HepG2 (cell line): ENCODE results near the gene ASPHD1. TPM values are rescaled to one million over a fixed set of nuclear protein-coding genes. Genes with fewer than 3 reads are reported as not detected.
A peak's percentile ranks its signal among the peaks of the same experiment; 100 is the strongest.

Experiments used
- ATAC-seq: fragments of 200-7000 bp; cut with Tn5 transposase; 3 replicates; pipeline ENCODE4 v1.9.1; 2020; ENCODE audit warnings: mild to moderate bottlenecking, moderate library complexity
- BruUV-seq: library from RNA; stranded (reverse); fragments of 400-500 nt; replicated peaks from 2 replicates; lab custom pipeline; 2021; lab: Mats Ljungman, UMichigan
- CTCF ChIA-PET: fragments of 300-600 bp; formaldehyde crosslinking; extraction: SDS; loops from one replicate; lab custom pipeline; 2021; ENCODE audit warnings: low total read pairs, inconsistent platforms, low intra/inter-chr PET ratio; lab: Yijun Ruan, JAX
- POLR2A ChIA-PET: fragments of 350-600 bp; sonication (Branson Sonifier 250); formaldehyde crosslinking; loops from one replicate; lab custom pipeline; 2020; ENCODE audit warnings: antibody characterized with exemption, inconsistent platforms; lab: Yijun Ruan, JAX
- DNase-seq: peaks from one replicate; pipeline ENCODE4 v3.0.0-alpha.2; 2015; ENCODE audit warnings: low spot score
- FAIRE-seq: peaks from 3 replicates; lab custom pipeline; 2011; peaks lifted over from hg19 to GRCh38; lab: Jason Lieb, UNC
- H2AFZ ChIP-seq: one replicate; pipeline ENCODE4 v1.6.1; 2011; ENCODE audit warnings: low read length, inconsistent platforms
- H3K27ac ChIP-seq: fragments of 300-600 bp; 3 replicates; pipeline ENCODE4 v1.8.0; 2011; ENCODE audit warnings: mixed run types, mild to moderate bottlenecking, mixed read lengths, low read length, inconsistent platforms; ENCODE audit not compliant: insufficient read depth; ENCODE audit errors: extremely low read length
- H3K27me3 ChIP-seq, 2 experiments: fragments of 200-600 bp in 1 of 2; 2 replicates in 1 of 2; 3 replicates in 1 of 2; pipeline versions ENCODE4 v1.6.0 to v1.8.0; 2011; ENCODE audit warnings: low read length in 2 of 2, mild to moderate bottlenecking in 2 of 2, moderate library complexity in 2 of 2, inconsistent platforms in 1 of 2; ENCODE audit not compliant: insufficient read depth in 2 of 2, control insufficient read depth in 1 of 2
- H3K36me3 ChIP-seq, 2 experiments: fragments of 200-600 bp in 1 of 2; replicated peaks in 1 of 2; 2 replicates in 1 of 2; 3 replicates in 1 of 2; pipeline versions ENCODE4 v1.5.1 to v1.8.0; 2011; ENCODE audit warnings: low read length in 2 of 2, inconsistent platforms in 1 of 2; ENCODE audit not compliant: insufficient read depth in 2 of 2, control insufficient read depth in 1 of 2
- H3K4me1 ChIP-seq: 2 replicates; pipeline ENCODE4 v1.5.1; 2012; ENCODE audit warnings: low read length, inconsistent platforms; ENCODE audit not compliant: insufficient read depth
- H3K4me2 ChIP-seq: 2 replicates; pipeline ENCODE4 v1.6.0; 2011; ENCODE audit warnings: low read depth, low read length, inconsistent platforms
- H3K4me3 ChIP-seq, 3 experiments: fragments of 200-600 bp in 1 of 3; sonication (generic), shearing (Covaris generic) in 1 of 3; replicated peaks in 1 of 3; 2 replicates each; pipeline ENCODE4 v1.5.1; 2011 to 2016; ENCODE audit warnings: low read length in 3 of 3, inconsistent platforms in 2 of 3, low read depth in 2 of 3, mild to moderate bottlenecking in 2 of 3, control low read depth in 1 of 3, mixed read lengths in 1 of 3; ENCODE audit not compliant: insufficient read depth in 1 of 3
- H3K79me2 ChIP-seq: one replicate; pipeline ENCODE4 v1.6.1; 2011; ENCODE audit warnings: low read length, inconsistent platforms; ENCODE audit not compliant: insufficient read depth
- H3K9ac ChIP-seq: 2 replicates; pipeline ENCODE4 v1.6.0; 2011; ENCODE audit warnings: mild to moderate bottlenecking, low read depth, low read length, inconsistent platforms; ENCODE audit not compliant: insufficient read depth
- H3K9me3 ChIP-seq: 2 replicates; pipeline ENCODE4 v1.5.1; 2012; ENCODE audit warnings: mild to moderate bottlenecking, low read length
- H4K20me1 ChIP-seq: 2 replicates; pipeline ENCODE4 v1.6.0; 2011; ENCODE audit warnings: inconsistent platforms, mild to moderate bottlenecking, low read length, moderate library complexity; ENCODE audit not compliant: insufficient read depth
- AGO1 ChIP-seq: fragments of 200-400 bp; formaldehyde crosslinking; IDR thresholded peaks from 2 replicates; pipeline ENCODE4 v1.6.1; 2017; ENCODE audit warnings: mild to moderate bottlenecking, low read depth, low read length, moderate library complexity; ENCODE audit not compliant: poor library complexity, severe bottlenecking
- AHR ChIP-seq: IDR thresholded peaks from 2 replicates; pipeline ENCODE4 v1.6.1; 2018; ENCODE audit warnings: missing genetic modification reagents, missing compliant biosample characterization
- ARHGAP35 ChIP-seq: sonication (generic); formaldehyde crosslinking; IDR thresholded peaks from 2 replicates; pipeline ENCODE4 v1.9.0; 2022; ENCODE audit warnings: mild to moderate bottlenecking, inconsistent platforms, moderate library complexity, missing genetic modification reagents, borderline replicate concordance
- CAMTA2 ChIP-seq: sonication (generic); formaldehyde crosslinking; IDR thresholded peaks from 2 replicates; pipeline ENCODE4 v1.4.0; 2020; ENCODE audit warnings: mild to moderate bottlenecking, missing genetic modification reagents, borderline replicate concordance
- KAT7 ChIP-seq: IDR thresholded peaks from 2 replicates; pipeline ENCODE4 v1.6.1; 2018; ENCODE audit warnings: borderline replicate concordance, missing compliant biosample characterization
- MIER2 ChIP-seq: IDR thresholded peaks from 2 replicates; pipeline ENCODE4 v1.6.1; 2016; ENCODE audit warnings: missing biosample characterization, missing genetic modification reagents
- NR1H2 ChIP-seq: sonication (generic); formaldehyde crosslinking; IDR thresholded peaks from 2 replicates; pipeline ENCODE4 v1.8.1; 2022; ENCODE audit warnings: low read depth, missing genetic modification reagents, borderline replicate concordance
- RXRA ChIP-seq: sonication (generic); formaldehyde crosslinking; IDR thresholded peaks from 2 replicates; pipeline ENCODE4 v1.5.1; 2020; ENCODE audit warnings: missing genetic modification reagents
- RXRB ChIP-seq: IDR thresholded peaks from 2 replicates; pipeline ENCODE4 v1.6.1; 2016; ENCODE audit warnings: borderline replicate concordance, missing genetic modification reagents, missing compliant biosample characterization
- STAT6 ChIP-seq: sonication (generic); formaldehyde crosslinking; IDR thresholded peaks from 2 replicates; pipeline ENCODE4 v1.4.0; 2020; ENCODE audit warnings: missing genetic modification reagents, mild to moderate bottlenecking, borderline replicate concordance
- ZFP82 ChIP-seq: sonication (generic); formaldehyde crosslinking; IDR thresholded peaks from 2 replicates; pipeline ENCODE4 v1.5.1; 2020; ENCODE audit warnings: mild to moderate bottlenecking, missing genetic modification reagents, borderline replicate concordance
- ZNF446 ChIP-seq: sonication (generic); formaldehyde crosslinking; IDR thresholded peaks from 2 replicates; pipeline ENCODE4 v1.5.0; 2020; ENCODE audit warnings: mild to moderate bottlenecking, missing genetic modification reagents
- ZNF572 ChIP-seq: sonication (generic); formaldehyde crosslinking; IDR thresholded peaks from 2 replicates; pipeline ENCODE4 v1.5.1; 2020; ENCODE audit warnings: mild to moderate bottlenecking, missing genetic modification reagents
- ZNF737 ChIP-seq: sonication (generic); formaldehyde crosslinking; IDR thresholded peaks from 2 replicates; pipeline ENCODE4 v1.5.0; 2020; ENCODE audit warnings: missing genetic modification reagents, mild to moderate bottlenecking, borderline replicate concordance
- WGBS: methylation state at CpG from one replicate; pipeline ENCODE4 v1.1.6; 2017; ENCODE audit warnings: low lambda C conversion rate; 5-methylcytosine and 5-hydroxymethylcytosine counted together
- in situ Hi-C: cut with HindIII; loops from 2 replicates; pipeline ENCODE4 v1.10.0; 2017; ENCODE audit warnings: low pct_unique_long_range_greater_than_20kb; ENCODE audit not compliant: extremely low pct_ligation_motif_present
- intact Hi-C: fragments of 100-400 bp; cut with micrococcal nuclease; formaldehyde crosslinking; loops from one replicate; pipeline ENCODE4 v1.10.0; 2022; ENCODE audit not compliant: unreplicated experiment
- polyA plus RNA-seq, 8 experiments: library from polyadenylated mRNA; depleted of rRNA in 3 of 8; stranded (reverse) in 7 of 8; unstranded in 1 of 8; fragments of >200 nt; fragmentation: Illumina TruSeq in 4 of 8; extraction: Trizol in 4 of 8; gene quantifications; 2 replicates each; pipeline versions ENCODE4 v1.2.1 to v1.2.3, GENCODE V29; 2011 to 2016; ENCODE audit warnings: low read depth in 4 of 8, missing spikeins in 1 of 8, mixed read lengths in 1 of 8; ENCODE audit not compliant: insufficient read depth in 1 of 8
- total RNA-seq, 5 experiments: library from RNA; depleted of rRNA; stranded (reverse); fragments of >200 nt; fragmentation: Illumina TruSeq; extraction: Trizol; gene quantifications; 2 replicates each; pipeline ENCODE4 v1.2.3, GENCODE V29; 2016; ENCODE audit warnings: low read depth in 1 of 5
- TF ChIP-seq, protein P1 (sequence below), 2 experiments: sonication (generic) in 1 of 2; formaldehyde crosslinking in 1 of 2; IDR thresholded peaks; 2 replicates each; pipeline versions ENCODE4 v1.4.0 to v1.6.1; 2018 to 2020; ENCODE audit warnings: missing genetic modification reagents in 2 of 2, borderline replicate concordance in 1 of 2, low read depth in 1 of 2, mild to moderate bottlenecking in 1 of 2, missing biosample characterization in 1 of 2
- TF ChIP-seq, protein P2 (sequence below): sonication (generic); formaldehyde crosslinking; IDR thresholded peaks from 2 replicates; pipeline ENCODE4 v1.5.0; 2020; ENCODE audit warnings: missing genetic modification reagents, mild to moderate bottlenecking, borderline replicate concordance

Gene ASPHD1
- total and polyA plus RNA-seq, 2 of the 13 experiments (the other 11 are each of a cell fraction or from before 2014, with no cell fraction given), result 13.1 to 19.7 TPM

GRCh38 chr16:29862383-29862883, 37.9 kb upstream of the ASPHD1 start:
- DNase-seq (no peak), ATAC-seq (peak; percentile 10), FAIRE-seq (no peak)
- H3K4me2 ChIP-seq, result peak overlapping the region; percentile 91
- BruUV-seq, result no TSS peak
- 3% methylated on average over 14 of the region's 27 CpGs for WGBS
- no peaks in the 10 kb centered on the region; a peak in 1 of 5 replicates for H3K27me3 ChIP-seq
- no peaks in the 10 kb centered on the region for H3K9me3 ChIP-seq
- peaks cover 13% of the 10 kb centered on the region for H3K79me2 ChIP-seq
- ChIA-PET CTCF (interaction anchor here (0.9 kb wide), 1 partner anchor 143 kb away, joined by 3 read pairs; no protein-coding TSS in a partner anchor), POLR2A (interaction anchor here (1.0 to 4.1 kb wide), 14 partner anchors 14 to 203 kb away, joined by 3 to 29 read pairs (median 8); partner anchors contain the start of genes ALDOA, ASPHD1, KCTD13 and MAZ)
- intact Hi-C loops (loop anchor here (2.0 to 5.0 kb wide), 3 partner anchors 30 to 38 kb away; partner anchors contain the start of gene ASPHD1), in situ Hi-C loops (loop anchor here (10.0 kb wide), 1 partner anchor 142 kb away; no protein-coding TSS in a partner anchor)
- H4K20me1 ChIP-seq, result no peaks in the 10 kb centered on the region; the same call in 1 of the 2 replicates
- H3K4me3 ChIP-seq, result peak overlapping the region; percentile 85 to 95 (median 88)
- no peak overlapping the region for H2AFZ ChIP-seq
- peaks cover 37% of the 10 kb centered on the region for H3K4me1 ChIP-seq
- peaks cover 6 to 13% of the 10 kb centered on the region in 2 experiments; a peak in 4 of 5 replicates for H3K36me3 ChIP-seq
- H3K27ac ChIP-seq, result peak overlapping the region; percentile 97
- peak overlapping the region; percentile 93 for H3K9ac ChIP-seq
- TF ChIP-seq RXRA (CRISPR knock-in tag) (no peak), MIER2 (CRISPR knock-in tag) (0 out of 2 replicates have a peak, but pooled peaks have one; percentile 32), CAMTA2 (CRISPR knock-in tag) (peak; percentile 37; the same call in 1 of the 2 replicates), ARHGAP35 (CRISPR knock-in tag) (peak; percentile 63; the same call in 1 of the 2 replicates), ZNF737 (CRISPR knock-in tag) (0 out of 2 replicates have a peak, but pooled peaks have one; percentile 84), ZNF446 (peak; percentile 40; the same call in 1 of the 2 replicates), ZNF572 (CRISPR knock-in tag) (no peak), NR1H2 (0 out of 2 replicates have a peak, but pooled peaks have one; percentile 69), AGO1 (no peak), ZFP82 (peak; percentile 0; the same call in 1 of the 2 replicates), RXRB (0 out of 2 replicates have a peak, but pooled peaks have one; percentile 9), STAT6 (CRISPR knock-in tag) (0 out of 2 replicates have a peak, but pooled peaks have one; percentile 8), KAT7 (CRISPR knock-in tag) (0 out of 2 replicates have a peak, but pooled peaks have one; percentile 38), AHR (0 out of 2 replicates have a peak, but pooled peaks have one; percentile 12)
- TF ChIP-seq, protein P1, sequence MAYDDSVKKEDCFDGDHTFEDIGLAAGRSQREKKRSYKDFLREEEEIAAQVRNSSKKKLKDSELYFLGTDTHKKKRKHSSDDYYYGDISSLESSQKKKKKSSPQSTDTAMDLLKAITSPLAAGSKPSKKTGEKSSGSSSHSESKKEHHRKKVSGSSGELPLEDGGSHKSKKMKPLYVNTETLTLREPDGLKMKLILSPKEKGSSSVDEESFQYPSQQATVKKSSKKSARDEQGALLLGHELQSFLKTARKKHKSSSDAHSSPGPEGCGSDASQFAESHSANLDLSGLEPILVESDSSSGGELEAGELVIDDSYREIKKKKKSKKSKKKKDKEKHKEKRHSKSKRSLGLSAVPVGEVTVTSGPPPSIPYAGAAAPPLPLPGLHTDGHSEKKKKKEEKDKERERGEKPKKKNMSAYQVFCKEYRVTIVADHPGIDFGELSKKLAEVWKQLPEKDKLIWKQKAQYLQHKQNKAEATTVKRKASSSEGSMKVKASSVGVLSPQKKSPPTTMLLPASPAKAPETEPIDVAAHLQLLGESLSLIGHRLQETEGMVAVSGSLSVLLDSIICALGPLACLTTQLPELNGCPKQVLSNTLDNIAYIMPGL (CRISPR knock-in tag; IDR thresholded peaks at IDR 0.05; ENCODE audit: borderline replicate concordance in 1 of 2, low read depth in 1 of 2), result peak; percentile 19 to 49; a peak in 1 of 4 replicates
- TF ChIP-seq, protein P2, sequence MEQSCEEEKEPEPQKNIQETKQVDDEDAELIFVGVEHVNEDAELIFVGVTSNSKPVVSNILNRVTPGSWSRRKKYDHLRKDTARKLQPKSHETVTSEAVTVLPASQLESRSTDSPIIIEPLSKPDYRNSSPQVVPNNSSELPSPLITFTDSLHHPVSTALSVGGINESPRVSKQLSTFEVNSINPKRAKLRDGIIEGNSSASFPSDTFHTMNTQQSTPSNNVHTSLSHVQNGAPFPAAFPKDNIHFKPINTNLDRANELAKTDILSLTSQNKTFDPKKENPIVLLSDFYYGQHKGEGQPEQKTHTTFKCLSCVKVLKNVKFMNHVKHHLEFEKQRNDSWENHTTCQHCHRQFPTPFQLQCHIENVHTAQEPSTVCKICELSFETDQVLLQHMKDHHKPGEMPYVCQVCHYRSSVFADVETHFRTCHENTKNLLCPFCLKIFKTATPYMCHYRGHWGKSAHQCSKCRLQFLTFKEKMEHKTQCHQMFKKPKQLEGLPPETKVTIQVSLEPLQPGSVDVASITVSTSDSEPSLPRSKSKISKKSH (CRISPR knock-in tag), result peak; percentile 45; the same call in 1 of the 2 replicates
